ENCODE measurements around the gene CHCHD4.
"Not testable (repeated sequence)": the region's sequence is repeated elsewhere in the genome, so short reads cannot be mapped to it uniquely, and the experiment has no call there.

CHCHD4 gene

GRCh38 chr3:14077310-14077709 is 47.4 kb downstream of the CHCHD4 start:
- H3K27me3 ChIP-seq (ENCODE audit: control insufficient read depth, insufficient read depth, low read length): no peaks in the 10 kb centered on the region
- H3K4me3 ChIP-seq (ENCODE audit: low read length): no peak overlapping the region
- no peaks in the 10 kb centered on the region for H3K4me1 ChIP-seq (ENCODE audit: control insufficient read depth, insufficient read depth, low read length)
- no peaks in the 10 kb centered on the region for H3K36me3 ChIP-seq (ENCODE audit: insufficient read depth, low read length)
- H3K4me2 ChIP-seq (ENCODE audit: low read length): no peak overlapping the region
- no peaks in the 10 kb centered on the region for H3K9me3 ChIP-seq (replicated peaks; ENCODE audit: low read length)
- H3K9ac ChIP-seq (ENCODE audit: low read depth, low read length): no peak overlapping the region

DNA sequence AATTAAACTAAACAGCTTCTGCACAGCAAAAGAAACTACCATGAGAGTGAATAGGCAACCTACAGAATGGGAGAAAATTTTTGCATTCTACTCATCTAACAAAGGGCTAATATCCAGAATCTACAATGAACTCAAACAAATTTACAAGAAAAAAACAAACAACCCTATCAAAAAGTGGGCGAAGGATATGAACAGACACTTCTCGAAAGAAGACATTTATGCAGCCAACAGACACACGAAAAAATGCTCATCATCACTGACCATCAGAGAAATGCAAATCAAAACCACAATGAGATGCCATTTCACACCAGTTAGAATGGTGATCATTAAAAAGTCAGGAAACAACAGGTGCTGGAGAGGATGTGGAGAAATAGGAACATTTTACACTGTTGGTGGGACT is 49.4 kb downstream of the CHCHD4 start:
- H3K4me1 ChIP-seq (ENCODE audit: control insufficient read depth, insufficient read depth, low read length); H3K9ac ChIP-seq (ENCODE audit: low read depth, low read length); H3K9me3 ChIP-seq (replicated peaks; ENCODE audit: low read length); H3K27me3 ChIP-seq (ENCODE audit: control insufficient read depth, insufficient read depth, low read length); H3K4me2 ChIP-seq (ENCODE audit: low read length); H3K4me3 ChIP-seq (ENCODE audit: low read length); H3K36me3 ChIP-seq (ENCODE audit: insufficient read depth, low read length): not testable (repeated sequence)

- Histone ChIP-seq H3K36me3 (ENCODE audit: insufficient read depth, low read length) (no peaks in the 10 kb centered on the region), H3K4me2 (ENCODE audit: low read length) (no peak overlapping the region), H3K9me3 (replicated peaks; ENCODE audit: low read length) (no peaks in the 10 kb centered on the region), H3K4me3 (ENCODE audit: low read length) (no peak overlapping the region), H3K4me1 (ENCODE audit: control insufficient read depth, insufficient read depth, low read length) (no peaks in the 10 kb centered on the region), H3K27me3 (ENCODE audit: control insufficient read depth, insufficient read depth, low read length) (no peaks in the 10 kb centered on the region), H3K9ac (ENCODE audit: low read depth, low read length) (no peak overlapping the region)
Observed at GRCh38 chr3:14064910-14065309, 59.8 kb downstream of the CHCHD4 start.

DNA sequence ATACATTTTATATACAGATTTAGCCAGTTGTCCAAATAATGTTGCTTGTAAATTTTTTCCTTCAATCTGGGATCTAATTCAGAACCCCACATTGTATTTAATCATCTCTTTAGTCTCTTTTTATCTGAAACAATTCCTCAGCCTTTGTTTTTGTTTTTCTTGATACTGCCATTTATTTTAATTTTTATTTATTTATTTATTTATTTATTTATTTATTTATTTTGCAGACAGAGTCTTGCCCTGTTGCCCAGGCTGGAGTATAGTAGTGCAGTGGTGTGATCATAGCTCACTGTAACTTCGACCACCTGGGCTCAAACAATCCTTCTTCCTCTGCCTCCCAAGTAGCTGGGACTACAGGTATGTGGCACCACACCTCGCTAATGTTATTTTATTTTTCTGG is 61.5 kb downstream of the CHCHD4 start:
- no peak overlapping the region for H3K4me2 ChIP-seq (ENCODE audit: low read length)
- H3K4me1 ChIP-seq (ENCODE audit: control insufficient read depth, insufficient read depth, low read length): no peaks in the 10 kb centered on the region
- H3K27me3 ChIP-seq (ENCODE audit: control insufficient read depth, insufficient read depth, low read length): no peaks in the 10 kb centered on the region
- H3K36me3 ChIP-seq (ENCODE audit: insufficient read depth, low read length): no peaks in the 10 kb centered on the region
- H3K9me3 ChIP-seq (replicated peaks; ENCODE audit: low read length): no peaks in the 10 kb centered on the region
- H3K9ac ChIP-seq (ENCODE audit: low read depth, low read length): no peak overlapping the region
- no peak overlapping the region for H3K4me3 ChIP-seq (ENCODE audit: low read length)
